HG02943 (cell line): ENCODE data around the gene ZCCHC4.
"Not testable (repeated sequence)": the region's sequence is repeated elsewhere in the genome, so short reads cannot be mapped to it uniquely, and the experiment has no call there.

Experiments used
- ATAC-seq: cut with Tn5 transposase; IDR thresholded peaks from one replicate; pipeline ENCODE4 v1.9.1; 2021; ENCODE audit warnings: mild to moderate bottlenecking, low read depth, moderate library complexity; ENCODE audit not compliant: unreplicated experiment

Gene ZCCHC4

GRCh38 chr4:25370242-25370641 is 57.7 kb downstream of the ZCCHC4 start:
- no peak for ATAC-seq

- ATAC-seq, result not testable (repeated sequence)
These were observed 60.0 kb downstream of the ZCCHC4 start for GRCh38 chr4:25372549-25372948.

- ATAC-seq, result peak; percentile 96
These were observed 64.4 kb downstream of the ZCCHC4 start, which contains the start of gene ANAPC4 for GRCh38 chr4:25376754-25377571. TSS of gene ANAPC4 (plus strand) at chr4:25377263. CDS start at chr4:25377428, 165 bp downstream.

GRCh38 chr4:25377572-25378436 is 65.2 kb downstream of the ZCCHC4 start:
- peak; percentile 11 for ATAC-seq

GRCh38 chr4:25378437-25378743 is 65.8 kb downstream of the ZCCHC4 start:
- no peak for ATAC-seq

DNA sequence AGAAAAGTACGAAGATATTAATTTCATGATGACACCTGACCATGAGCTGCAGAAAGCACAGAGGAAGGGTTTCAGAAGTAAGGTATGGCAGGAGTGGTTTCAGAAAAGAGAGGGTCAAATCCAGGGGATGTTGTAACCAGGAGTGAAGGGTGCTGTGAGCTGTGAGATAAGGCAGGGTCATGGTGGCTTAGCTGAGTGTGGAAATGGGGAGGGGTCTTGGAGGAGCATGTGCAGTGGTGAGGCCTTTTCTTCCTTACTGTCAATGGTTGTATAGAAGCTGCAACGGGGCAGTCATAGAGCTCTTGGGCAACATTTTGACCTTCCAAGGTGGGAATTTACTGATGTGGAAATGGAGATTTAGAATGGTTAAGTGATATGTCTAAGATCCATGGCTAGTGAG is 67.0 kb downstream of the ZCCHC4 start:
- no peak for ATAC-seq

DNA sequence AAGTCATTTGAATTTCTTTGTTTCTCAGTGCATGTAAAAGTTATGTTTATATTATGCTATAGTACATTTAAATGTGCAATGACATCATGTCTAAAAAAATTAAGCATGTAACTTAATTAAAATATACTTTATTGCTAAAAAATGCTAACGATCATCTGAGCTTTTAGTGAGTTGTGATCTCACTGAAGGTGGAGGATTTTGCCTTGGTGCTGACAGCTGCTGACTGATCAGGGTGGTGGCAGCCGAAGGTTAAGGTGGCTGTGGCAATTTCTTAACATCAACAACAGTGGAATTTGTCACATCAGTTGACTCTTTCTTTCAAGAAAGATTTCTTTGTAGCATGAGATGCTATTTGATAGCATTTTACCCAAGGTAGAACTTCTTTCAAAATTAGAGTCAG is 71.1 kb downstream of the ZCCHC4 start:
- no peak for ATAC-seq

DNA sequence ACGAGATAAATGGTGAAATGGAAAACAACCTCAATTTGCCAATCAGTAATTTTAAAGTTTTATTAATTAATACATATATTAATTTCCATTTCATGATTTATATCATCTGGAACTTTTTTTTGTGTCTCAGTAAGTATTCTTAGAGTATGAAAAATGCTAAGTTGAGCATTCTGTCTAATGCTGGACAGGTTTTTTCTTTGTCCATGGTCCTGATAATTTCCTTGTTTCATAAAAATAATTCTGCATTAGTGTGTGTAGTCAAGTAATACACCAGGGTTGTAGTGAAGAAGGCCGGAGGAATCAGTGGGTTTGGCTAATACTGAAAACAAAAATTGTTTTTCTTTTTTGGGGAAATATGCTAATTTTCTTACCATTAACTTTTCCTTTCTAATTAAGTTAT is 74.4 kb downstream of the ZCCHC4 start:
- no peak for ATAC-seq

DNA sequence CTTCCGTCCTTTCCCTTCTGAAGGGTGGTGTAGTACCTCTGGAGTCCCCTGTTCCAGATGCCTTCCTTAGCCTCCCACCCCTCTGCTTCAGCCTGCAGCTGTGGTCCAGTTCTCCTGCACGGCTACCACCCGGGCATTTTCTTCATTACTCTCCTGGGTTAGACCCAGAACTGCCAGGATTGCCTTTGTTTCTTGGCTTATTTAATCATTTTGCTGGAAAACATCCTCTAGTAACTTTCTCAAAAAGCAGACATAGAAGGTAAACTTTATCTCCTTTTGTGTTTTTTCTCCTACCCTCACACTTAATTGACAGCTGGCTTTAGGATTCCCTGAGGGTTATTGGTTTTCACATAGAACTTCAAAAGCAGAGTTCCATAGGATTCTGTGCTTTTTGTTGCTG is 84.7 kb downstream of the ZCCHC4 start:
- ATAC-seq, result no peak

GRCh38 chr4:25399510-25399909 is 86.9 kb downstream of the ZCCHC4 start:
- no peak for ATAC-seq

GRCh38 chr4:25401066-25401465 is 88.5 kb downstream of the ZCCHC4 start:
- ATAC-seq, result no peak

GRCh38 chr4:25402521-25402920 is 89.9 kb downstream of the ZCCHC4 start:
- no peak for ATAC-seq

GRCh38 chr4:25403699-25404098 is 91.1 kb downstream of the ZCCHC4 start:
- no peak for ATAC-seq

DNA sequence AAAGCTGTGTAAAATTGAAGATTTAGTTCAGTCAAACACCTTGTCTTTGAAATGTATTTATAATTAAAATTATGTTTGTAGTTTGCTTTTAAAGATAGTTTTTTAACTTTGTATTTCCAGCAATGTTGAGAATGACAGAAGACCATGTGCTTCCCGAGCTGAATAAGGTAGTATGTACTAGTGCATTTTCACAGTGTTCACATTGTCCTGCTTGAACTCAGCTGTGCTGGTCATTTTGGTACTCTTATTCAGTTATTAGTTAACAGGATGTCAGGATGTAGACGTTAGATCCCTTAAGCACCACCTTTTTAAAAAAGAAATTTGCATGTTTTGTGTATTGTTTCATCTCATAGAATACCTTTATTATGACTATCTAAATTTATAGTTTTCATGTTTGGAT is 92.9 kb downstream of the ZCCHC4 start:
- ATAC-seq, result no peak

GRCh38 chr4:25406081-25406692 is 93.6 kb downstream of the ZCCHC4 start:
- no peak for ATAC-seq

DNA sequence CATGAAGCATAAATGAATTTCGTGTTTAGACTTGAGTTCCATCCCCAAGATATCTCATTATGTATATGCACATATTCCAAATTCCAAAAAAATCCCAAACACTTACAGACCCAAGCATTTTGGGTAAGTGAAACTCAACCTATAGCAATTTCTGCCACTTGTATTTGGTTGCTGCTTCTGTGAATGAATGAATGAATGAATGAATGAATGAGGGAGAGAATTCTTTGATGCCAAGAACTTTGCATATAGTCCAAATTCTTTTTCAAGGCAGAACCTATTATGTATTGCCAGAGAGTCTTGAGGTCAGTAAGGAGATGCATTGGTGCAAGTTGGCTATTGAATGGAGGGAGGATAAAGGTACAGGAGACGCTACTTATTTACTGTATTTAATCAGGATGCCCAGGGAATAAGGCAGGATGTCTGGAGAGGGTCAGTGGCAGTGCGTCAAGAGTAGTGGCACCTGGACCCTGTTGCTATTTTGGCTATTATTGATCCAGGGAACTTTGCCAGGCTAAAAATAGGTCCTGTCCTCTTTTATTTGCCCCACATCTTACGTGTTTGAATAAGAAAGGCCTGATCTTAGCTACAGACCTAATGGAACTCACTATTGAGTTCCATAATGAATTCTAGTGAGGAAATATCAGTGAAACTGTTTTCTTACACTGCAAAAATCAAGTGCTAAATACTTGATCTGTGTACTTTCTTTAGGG is 98.4 kb downstream of the ZCCHC4 start:
- no peak for ATAC-seq

DNA sequence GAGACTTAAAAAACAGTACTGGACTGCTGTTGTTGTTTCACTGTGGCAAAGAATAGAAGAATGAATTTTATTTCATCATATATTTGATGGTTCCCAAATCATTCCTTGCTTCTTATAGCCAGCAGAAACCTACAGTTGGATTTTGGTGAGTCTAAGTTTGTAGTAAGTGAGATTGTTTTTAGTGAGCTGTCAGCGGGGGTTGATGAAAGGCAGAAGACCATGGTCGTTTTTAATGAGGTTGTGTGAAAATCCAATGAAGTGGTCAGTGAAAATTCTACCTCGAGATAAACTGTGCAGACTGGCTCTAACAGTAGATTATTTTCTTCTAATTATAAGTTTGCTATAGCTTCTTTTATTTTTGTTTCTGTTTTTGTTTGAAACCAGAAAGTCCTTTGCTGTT is 100.7 kb downstream of the ZCCHC4 start:
- no peak for ATAC-seq

GRCh38 chr4:25417014-25417413 is 104.4 kb downstream of the ZCCHC4 start:
- no peak for ATAC-seq
